Muscle layer of colon (tissue), 2 donors: ENCODE results near the gene BOK.

Experiments
- H3K27ac ChIP-seq: one replicate; pipeline ENCODE4 v1.7.0; 2013; ENCODE audit warnings: low read depth, mild to moderate bottlenecking, low read length, moderate library complexity
- H3K27me3 ChIP-seq, 2 donors: one replicate each; pipeline ENCODE4 v1.7.0; 2013; ENCODE audit warnings: low read length in 2 of 2, mild to moderate bottlenecking in 2 of 2; ENCODE audit not compliant: insufficient read depth in 2 of 2, control insufficient read depth in 1 of 2
- H3K36me3 ChIP-seq: one replicate; pipeline ENCODE4 v1.7.0; 2013; ENCODE audit warnings: mild to moderate bottlenecking, low read length; ENCODE audit not compliant: insufficient read depth
- H3K4me1 ChIP-seq: one replicate; pipeline ENCODE4 v1.7.0; 2013; ENCODE audit warnings: mild to moderate bottlenecking, low read length; ENCODE audit not compliant: insufficient read depth
- H3K4me3 ChIP-seq, 2 donors: one replicate each; pipeline ENCODE4 v1.7.0; 2013; ENCODE audit warnings: low read length in 2 of 2, low read depth in 1 of 2, mild to moderate bottlenecking in 1 of 2, moderate library complexity in 1 of 2
- H3K9ac ChIP-seq: one replicate; pipeline ENCODE4 v1.7.0; 2013; ENCODE audit warnings: low read length
- H3K9me3 ChIP-seq: one replicate; pipeline ENCODE4 v1.7.0; 2013; ENCODE audit warnings: mild to moderate bottlenecking, low read length
- donor health status: abdominal sarcoma.
- donor health status: Adenocarcinoma of cecum.

Gene BOK

GRCh38 chr2:241598487-241598886 lies 39.9 kb downstream of the BOK start:
- no peak overlapping the region for H3K4me3 ChIP-seq
- no peaks in the 10 kb centered on the region for H3K9me3 ChIP-seq
- H3K4me1 ChIP-seq = no peaks in the 10 kb centered on the region
- H3K27ac ChIP-seq = no peak overlapping the region
- H3K9ac ChIP-seq = no peak overlapping the region
- H3K27me3 ChIP-seq = no peaks in the 10 kb centered on the region
- H3K36me3 ChIP-seq = peaks cover 23% of the 10 kb centered on the region

GRCh38 chr2:241599615-241600014 lies 41.1 kb downstream of the BOK start:
- Histone ChIP-seq H3K27me3 (no peaks in the 10 kb centered on the region), H3K9ac (no peak overlapping the region), H3K4me1 (no peaks in the 10 kb centered on the region), H3K4me3 (no peak overlapping the region), H3K27ac (no peak overlapping the region), H3K36me3 (peaks cover 17% of the 10 kb centered on the region), H3K9me3 (no peaks in the 10 kb centered on the region)

- no peak overlapping the region for H3K9ac ChIP-seq
- H3K4me1 ChIP-seq = no peaks in the 10 kb centered on the region
- no peak overlapping the region for H3K4me3 ChIP-seq
- H3K36me3 ChIP-seq = peaks cover 32% of the 10 kb centered on the region
- no peak overlapping the region for H3K27ac ChIP-seq
- no peaks in the 10 kb centered on the region for H3K27me3 ChIP-seq
- H3K9me3 ChIP-seq = no peaks in the 10 kb centered on the region
Observed at GRCh38 chr2:241601841-241602240, 43.3 kb downstream of the BOK start.

GRCh38 chr2:241602720-241603119 lies 44.2 kb downstream of the BOK start:
- H3K4me1 ChIP-seq = no peaks in the 10 kb centered on the region
- H3K27ac ChIP-seq = no peak overlapping the region
- H3K27me3 ChIP-seq = no peaks in the 10 kb centered on the region
- peaks cover 32% of the 10 kb centered on the region for H3K36me3 ChIP-seq
- H3K9ac ChIP-seq = no peak overlapping the region
- H3K9me3 ChIP-seq = no peaks in the 10 kb centered on the region
- no peak overlapping the region for H3K4me3 ChIP-seq

- Histone ChIP-seq H3K27ac (no peak overlapping the region), H3K9me3 (no peaks in the 10 kb centered on the region)
Observed at GRCh38 chr2:241603686-241604085, 45.1 kb downstream of the BOK start.

GRCh38 chr2:241606186-241606585 lies 47.6 kb downstream of the BOK start:
- H3K36me3 ChIP-seq = peaks cover 32% of the 10 kb centered on the region
- H3K4me3 ChIP-seq = no peak overlapping the region
- H3K27me3 ChIP-seq = no peaks in the 10 kb centered on the region
- H3K27ac ChIP-seq = no peak overlapping the region
- no peaks in the 10 kb centered on the region for H3K9me3 ChIP-seq
- no peak overlapping the region for H3K9ac ChIP-seq
- H3K4me1 ChIP-seq = peaks cover 10% of the 10 kb centered on the region

More at GRCh38 chr2:241603686-241604085, 45.1 kb downstream of the BOK start:
- Histone ChIP-seq H3K27me3 (no peaks in the 10 kb centered on the region), H3K4me1 (no peaks in the 10 kb centered on the region), H3K4me3 (no peak overlapping the region), H3K36me3 (peaks cover 32% of the 10 kb centered on the region), H3K9ac (no peak overlapping the region)

GRCh38 chr2:241607162-241607885 lies 48.8 kb downstream of the BOK start:
- Histone ChIP-seq H3K27me3 (no peaks in the 10 kb centered on the region), H3K36me3 (peaks cover 26% of the 10 kb centered on the region), H3K27ac (no peak overlapping the region), H3K4me3 (no peak overlapping the region), H3K9me3 (no peaks in the 10 kb centered on the region), H3K9ac (no peak overlapping the region), H3K4me1 (peaks cover 10% of the 10 kb centered on the region)

- Histone ChIP-seq H3K36me3 (peaks cover 21% of the 10 kb centered on the region), H3K4me3 (no peak overlapping the region), H3K9me3 (no peaks in the 10 kb centered on the region), H3K9ac (no peak overlapping the region), H3K27ac (no peak overlapping the region), H3K27me3 (no peaks in the 10 kb centered on the region), H3K4me1 (peaks cover 10% of the 10 kb centered on the region)
Observed at GRCh38 chr2:241608881-241609280, 50.3 kb downstream of the BOK start.

GRCh38 chr2:241609859-241610793 lies 51.6 kb downstream of the BOK start:
- no peaks in the 10 kb centered on the region for H3K27me3 ChIP-seq
- H3K4me3 ChIP-seq = peak overlapping the region; percentile 52 to 62
- H3K27ac ChIP-seq = peak overlapping the region; percentile 53

GRCh38 chr2:241611062-241611461 lies 52.5 kb downstream of the BOK start:
- H3K27ac ChIP-seq = peak overlapping the region; percentile 53
- H3K4me3 ChIP-seq = no peak overlapping the region
- H3K27me3 ChIP-seq = no peaks in the 10 kb centered on the region

More at GRCh38 chr2:241609859-241610793, 51.6 kb downstream of the BOK start:
- H3K9me3 ChIP-seq = no peaks in the 10 kb centered on the region
- H3K4me1 ChIP-seq = peaks cover 10% of the 10 kb centered on the region
- H3K36me3 ChIP-seq = peaks cover 16% of the 10 kb centered on the region
- H3K9ac ChIP-seq = peak overlapping the region; percentile 57

GRCh38 chr2:241612156-241613016 lies 53.8 kb downstream of the BOK start:
- Histone ChIP-seq H3K4me1 (peaks cover 10% of the 10 kb centered on the region), H3K36me3 (no peaks in the 10 kb centered on the region), H3K27ac (no peak overlapping the region), H3K4me3 (no peak overlapping the region), H3K9me3 (no peaks in the 10 kb centered on the region), H3K27me3 (no peaks in the 10 kb centered on the region), H3K9ac (no peak overlapping the region)

More at GRCh38 chr2:241611062-241611461, 52.5 kb downstream of the BOK start:
- H3K9ac ChIP-seq = no peak overlapping the region
- H3K36me3 ChIP-seq = peaks cover 6% of the 10 kb centered on the region
- H3K4me1 ChIP-seq = peaks cover 10% of the 10 kb centered on the region
- no peaks in the 10 kb centered on the region for H3K9me3 ChIP-seq
